ENCODE results near the gene LMNTD1.
"Not testable (repeated sequence)": the region's sequence is repeated elsewhere in the genome, so short reads cannot be mapped to it uniquely, and the experiment has no call there.

Gene LMNTD1

GRCh38 chr12:25426821-25427220 is 126.3 kb downstream of the LMNTD1 start:
- not testable (repeated sequence) for DNase-seq
